AG08396 (cell line): ENCODE results near the gene EPHB2.

Experiments
- DNase-seq: peaks from one replicate; pipeline ENCODE4 v3.0.0; 2012; ENCODE audit warnings: low spot score, mixed read lengths

The EPHB2 gene

DNA sequence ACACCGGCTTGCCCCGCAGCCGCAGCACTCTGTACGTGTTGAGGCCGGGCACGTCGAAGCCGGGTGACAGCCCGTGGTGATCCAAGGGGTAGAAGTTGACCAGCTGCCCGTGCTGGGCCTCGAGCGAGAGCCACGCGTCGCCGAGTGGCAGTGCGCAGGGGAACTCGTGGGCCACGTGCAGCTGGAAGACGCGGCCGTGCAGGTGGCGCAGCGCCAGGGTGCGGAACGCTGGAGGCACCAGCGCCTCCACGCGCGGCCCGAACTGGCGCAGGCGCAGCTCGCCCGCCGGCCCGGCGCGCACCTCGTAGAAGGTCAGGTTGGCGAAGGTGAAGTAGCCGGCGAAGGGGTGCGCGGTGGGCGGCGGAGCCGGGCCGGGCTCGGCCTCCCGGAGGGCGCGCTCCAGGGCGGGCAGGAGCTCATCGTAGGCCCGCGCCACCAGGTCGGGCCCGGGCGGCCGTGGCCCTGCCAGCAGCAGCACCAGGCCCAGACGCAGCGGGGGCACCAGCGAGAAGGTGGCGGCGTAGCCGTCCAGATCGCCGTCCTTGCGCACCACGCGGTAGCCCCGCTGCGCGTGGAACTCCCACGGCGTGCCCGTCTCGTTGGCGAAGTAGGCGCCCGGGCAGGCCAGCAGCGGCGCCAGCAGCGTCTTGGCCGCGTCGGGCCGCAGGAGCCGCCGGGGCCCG lies 242.6 kb downstream of the EPHB2 start:
- DNase-seq, result no peak

DNA sequence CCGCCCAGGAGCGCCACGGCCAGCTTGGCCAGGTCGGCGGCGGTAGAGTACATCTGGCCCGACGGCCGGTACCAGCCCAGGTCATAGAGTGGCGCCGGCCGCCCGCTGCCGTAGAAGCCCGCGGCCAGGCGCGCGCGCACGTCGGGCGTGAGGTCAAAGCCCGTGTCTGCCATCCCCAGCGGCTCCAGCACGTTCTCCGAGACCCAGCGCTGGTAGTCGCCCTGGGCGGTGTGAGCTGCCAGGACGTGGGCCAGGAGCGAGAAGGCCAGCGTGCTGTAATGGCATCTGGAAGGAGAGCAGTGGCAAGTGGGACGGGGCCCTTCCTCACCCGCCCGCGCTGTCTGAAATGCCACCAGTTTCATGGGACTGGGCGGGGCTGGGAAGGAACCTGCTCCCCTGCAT lies 243.1 kb downstream of the EPHB2 start:
- DNase-seq, result no peak

DNA sequence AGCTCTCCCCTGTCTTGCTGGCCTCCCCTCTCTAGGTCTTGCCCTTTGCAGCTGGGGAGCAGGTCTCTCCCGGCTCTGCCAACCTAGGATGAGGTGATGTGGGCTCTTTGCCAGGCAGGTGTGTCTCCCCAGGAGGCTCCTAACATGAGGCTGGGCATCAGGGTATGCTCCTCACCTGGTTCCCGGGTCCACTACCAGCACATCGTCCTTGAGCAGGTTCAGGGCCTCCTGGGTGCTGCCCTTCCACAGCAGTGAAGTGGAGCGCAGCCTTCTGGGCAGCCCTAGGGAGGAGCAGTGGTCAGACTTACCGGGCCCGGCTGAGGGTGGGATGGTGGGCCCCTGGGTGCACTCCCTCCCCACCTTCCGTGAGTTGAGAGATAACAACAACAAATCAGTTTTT lies 244.5 kb downstream of the EPHB2 start:
- no peak for DNase-seq

DNA sequence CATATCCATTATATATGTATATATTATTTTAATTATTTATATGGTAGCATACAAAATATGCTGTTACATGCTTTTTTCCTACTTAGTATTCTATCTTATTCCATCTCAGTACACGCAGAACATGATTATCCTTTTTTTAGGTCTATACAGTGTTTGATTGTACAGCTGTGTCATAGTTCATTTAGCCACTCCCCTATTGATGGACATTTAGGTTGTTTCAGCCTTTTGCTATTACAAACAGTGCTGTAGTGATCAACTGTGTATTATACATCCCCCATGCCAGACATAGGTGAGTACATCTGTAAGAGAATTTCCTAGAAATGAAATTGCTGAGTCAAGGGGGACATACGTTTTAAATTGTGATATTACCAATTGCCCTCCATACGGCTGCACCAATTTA lies 246.4 kb downstream of the EPHB2 start:
- no peak for DNase-seq

DNA sequence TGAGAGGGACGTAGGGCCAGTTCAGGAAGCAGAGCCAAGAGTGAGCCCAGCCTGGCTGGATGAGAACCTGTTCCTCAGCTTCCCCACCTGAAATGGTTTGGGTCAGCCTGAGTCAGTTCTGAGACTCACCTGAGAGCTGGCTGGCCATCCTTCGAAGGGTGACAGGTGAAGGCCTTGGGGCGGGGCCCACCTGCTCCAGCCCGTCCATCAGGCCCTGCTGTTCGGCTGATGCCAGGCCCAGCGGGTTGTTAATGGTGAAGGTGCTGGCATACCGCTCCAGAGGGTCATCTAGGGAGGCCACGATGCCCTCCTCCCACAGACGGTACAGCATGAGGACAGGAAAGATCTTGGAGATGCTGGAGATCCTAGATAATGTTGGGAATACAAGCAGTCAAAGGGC lies 247.9 kb downstream of the EPHB2 start:
- DNase-seq, result no peak

DNA sequence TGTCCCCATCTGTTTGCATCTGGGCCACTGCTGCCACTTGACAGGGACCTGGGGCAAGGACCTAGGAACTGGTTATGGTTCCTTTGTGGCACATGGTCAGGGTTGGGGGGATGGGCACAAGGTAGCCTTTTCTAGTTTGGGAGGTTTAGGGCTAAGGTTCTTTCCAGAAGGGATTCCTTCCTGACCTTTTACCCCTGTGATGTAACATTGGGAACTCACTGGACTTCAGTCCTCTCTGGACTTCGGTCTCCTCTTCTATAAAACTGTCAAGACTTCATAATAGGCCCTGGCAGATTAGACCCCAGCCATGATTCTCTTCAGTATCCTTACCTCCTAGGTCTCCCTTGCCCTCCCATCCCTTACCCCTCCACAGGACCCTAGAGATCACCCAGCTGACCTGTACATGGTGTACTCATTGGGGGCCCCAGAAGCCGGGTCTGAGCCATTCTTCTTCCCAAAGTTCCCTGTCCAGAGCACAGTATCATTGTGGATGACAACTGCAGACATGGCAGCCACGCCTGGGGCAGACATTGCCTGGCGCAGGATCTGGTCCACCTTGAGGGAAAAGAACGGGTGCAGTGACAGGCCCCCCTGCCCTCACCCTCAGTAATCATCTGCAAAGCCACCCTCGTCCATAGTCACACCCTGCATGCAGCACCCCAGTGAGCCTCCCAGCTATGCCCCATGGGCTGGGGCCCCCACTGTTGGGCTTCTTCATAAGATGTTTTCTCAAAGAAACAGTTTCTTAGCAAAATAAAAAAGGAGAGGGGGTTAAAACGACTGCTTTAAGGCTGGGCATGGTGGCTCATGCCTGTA lies 249.1 kb downstream of the EPHB2 start:
- DNase-seq, result no peak

DNA sequence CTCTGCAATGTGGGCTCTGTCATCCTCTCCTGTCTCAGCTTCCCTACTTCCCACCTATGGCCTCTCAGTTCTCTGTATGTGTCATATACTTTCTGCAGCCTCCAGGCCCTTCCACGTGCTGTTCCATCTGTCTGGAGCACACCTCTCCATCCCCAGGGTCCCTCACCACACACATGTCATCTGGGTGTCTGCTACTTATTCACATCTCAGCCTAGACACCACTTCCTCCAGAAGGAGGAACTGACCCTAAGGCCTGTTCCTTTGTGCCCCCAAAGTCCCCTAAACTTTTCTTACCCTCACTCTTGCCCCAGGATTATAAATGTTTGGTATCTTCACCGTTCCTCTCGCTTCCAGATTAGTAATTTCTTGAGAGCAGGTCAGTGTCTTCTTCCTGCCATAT lies 251.9 kb downstream of the EPHB2 start:
- DNase-seq, result no peak

DNA sequence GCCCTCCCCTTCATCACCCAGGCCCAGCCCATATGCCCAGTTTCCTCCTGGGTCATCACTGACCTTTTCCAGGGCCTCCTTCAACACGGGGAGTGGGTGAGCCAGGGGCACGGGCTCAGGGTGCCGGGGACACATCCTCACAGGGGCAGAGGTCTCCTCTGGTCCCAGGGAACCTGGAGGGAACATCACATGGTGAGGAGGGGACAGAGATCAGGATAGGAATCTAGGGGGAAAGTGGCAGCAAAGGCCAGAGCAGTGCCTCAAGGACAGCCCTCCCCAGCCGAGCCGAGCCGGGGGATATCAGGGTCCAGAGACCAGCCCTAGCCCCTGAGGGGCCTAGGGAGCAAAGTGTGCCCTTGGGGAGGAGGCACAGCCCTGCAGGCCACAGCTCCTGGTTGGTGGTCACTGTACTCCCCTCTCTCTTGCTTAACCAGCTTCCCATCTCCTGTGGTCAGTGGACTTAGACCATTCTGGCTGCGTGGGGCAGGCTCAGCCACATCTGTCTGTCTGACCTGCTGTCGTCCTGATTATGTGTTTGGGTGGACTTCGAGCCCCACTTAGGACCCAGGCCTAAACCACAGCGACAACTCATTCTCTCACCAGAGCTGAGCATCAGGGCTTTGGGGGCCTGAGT lies 252.5 kb downstream of the EPHB2 start:
- DNase-seq, result no peak

DNA sequence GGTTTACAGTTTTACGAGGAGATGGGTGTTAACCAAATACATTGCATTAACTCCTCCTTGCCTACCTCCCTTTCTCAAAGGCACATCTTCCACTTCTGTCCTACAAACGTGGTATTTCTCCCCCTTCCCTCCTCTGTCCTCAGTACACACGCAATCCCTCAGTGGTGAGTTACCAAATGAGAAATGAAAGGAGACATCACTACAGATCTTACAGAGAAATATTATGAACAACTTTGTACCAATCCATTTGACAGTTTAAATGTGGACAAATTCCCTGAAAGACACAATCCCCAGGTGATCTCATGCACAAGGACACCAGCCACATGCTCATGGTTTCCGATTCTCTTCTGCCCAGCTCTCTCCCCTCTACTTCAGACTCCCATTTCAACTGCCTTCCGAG lies 255.7 kb downstream of the EPHB2 start:
- DNase-seq, result no peak

DNA sequence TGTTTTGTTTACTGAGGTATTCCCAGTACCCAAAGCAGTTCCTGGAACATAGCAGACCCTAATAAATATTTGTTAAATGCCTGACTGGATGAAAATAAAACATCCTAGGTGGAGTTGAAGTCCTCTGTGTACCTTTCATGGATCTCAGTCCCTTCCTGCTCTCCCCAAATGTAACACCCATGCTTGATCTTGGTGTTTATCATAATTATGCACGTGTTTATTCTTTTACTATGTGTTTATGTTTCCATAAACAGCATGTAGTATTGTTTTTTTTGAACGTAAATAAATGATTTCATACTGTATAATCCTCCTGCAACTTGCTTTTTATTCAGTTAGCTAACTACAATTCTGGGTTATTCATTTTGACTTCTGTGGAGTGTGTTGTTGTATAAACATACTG lies 257.2 kb downstream of the EPHB2 start:
- DNase-seq, result no peak

DNA sequence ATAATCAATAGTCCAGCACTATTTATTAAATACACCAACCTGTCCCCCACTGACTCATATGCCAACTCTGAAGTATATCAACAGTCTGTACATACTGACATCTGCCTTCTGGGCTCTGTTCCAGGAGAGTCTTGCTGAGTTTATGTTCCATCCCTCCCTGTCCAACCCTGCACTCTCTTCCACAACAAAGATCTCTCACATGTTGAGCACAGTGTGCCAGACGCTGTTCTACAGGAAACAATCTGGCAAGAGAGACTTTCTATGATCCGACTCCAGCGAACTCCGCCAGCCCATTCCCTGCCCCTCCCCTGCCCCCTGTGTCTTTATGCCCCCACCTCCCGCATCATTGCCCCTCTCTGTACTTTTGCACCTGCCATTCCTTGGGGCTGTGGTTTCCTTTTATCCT lies 258.7 kb downstream of the EPHB2 start:
- DNase-seq, result peak; percentile 39

DNA sequence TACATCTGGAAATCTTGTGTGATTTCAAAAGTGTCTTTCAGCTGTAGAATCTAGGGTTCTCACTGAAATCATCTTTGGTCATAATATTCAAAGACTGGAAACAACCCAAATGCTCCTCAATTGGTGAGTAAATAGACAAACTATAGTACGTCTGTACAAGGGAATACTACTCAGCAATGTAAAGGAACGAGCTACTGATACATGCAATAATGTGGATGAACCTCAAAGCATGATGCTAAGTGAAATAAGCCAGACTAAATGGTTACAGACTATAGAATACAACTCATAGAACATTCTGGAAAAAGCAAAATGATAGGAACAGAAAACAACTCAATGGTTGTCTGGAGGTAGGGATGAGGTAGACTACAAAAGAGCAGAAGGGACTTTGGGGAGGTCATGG lies 259.5 kb downstream of the EPHB2 start:
- no peak for DNase-seq
